Measurements from ENCODE around the gene STK32B. TPM values are rescaled to one million over a fixed set of nuclear protein-coding genes. Genes with fewer than 3 reads are reported as not detected.
A peak's percentile ranks its signal among the peaks of the same experiment; 100 is the strongest.

The STK32B gene
- total and polyA plus RNA-seq, 11 donors = 0.08 to 2.0 (median 0.25) TPM

DNA sequence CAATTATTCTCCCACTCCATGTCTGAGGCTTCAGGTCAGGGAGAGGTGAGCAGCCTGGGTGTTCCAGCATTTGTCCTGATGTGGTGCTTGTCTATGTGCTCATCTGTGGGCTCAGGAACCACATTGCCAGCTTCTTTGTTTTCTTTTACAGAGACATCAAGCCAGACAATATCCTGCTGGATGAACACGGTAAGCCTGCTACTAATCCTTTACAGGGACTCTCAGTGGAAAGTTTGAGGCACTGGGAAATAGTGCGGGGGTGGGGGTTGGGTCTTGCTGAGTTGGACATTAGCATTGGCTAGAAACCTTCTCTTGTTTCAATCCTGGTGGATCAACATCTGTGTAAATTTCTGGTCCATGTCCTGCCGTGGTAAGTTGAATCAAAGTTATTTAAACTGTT, 346.8 kb downstream of the STK32B start:
- DNase-seq (no peak), ATAC-seq (no peak)
- no peak overlapping the region for H3K4me3 ChIP-seq
- intact Hi-C loops (cut with DNase I) = loop anchor here in 1 of 10 donors (10.0 kb wide), 1 partner anchor 417 kb away; no protein-coding TSS in a partner anchor
- peaks cover 0 to 3% (median 0%) of the 10 kb centered on the region in 9 donors for H3K27me3 ChIP-seq
- H3K9me3 ChIP-seq = peaks cover 0 to 18% (median 0%) of the 10 kb centered on the region in 12 donors
- 60 to 67% (median 64%) methylated on average over 3 of the region's 3 CpGs for WGBS, 4 donors
- no peaks in the 10 kb centered on the region for H3K36me3 ChIP-seq
- H3K27ac ChIP-seq = no peak overlapping the region
- TF ChIP-seq, protein P1, sequence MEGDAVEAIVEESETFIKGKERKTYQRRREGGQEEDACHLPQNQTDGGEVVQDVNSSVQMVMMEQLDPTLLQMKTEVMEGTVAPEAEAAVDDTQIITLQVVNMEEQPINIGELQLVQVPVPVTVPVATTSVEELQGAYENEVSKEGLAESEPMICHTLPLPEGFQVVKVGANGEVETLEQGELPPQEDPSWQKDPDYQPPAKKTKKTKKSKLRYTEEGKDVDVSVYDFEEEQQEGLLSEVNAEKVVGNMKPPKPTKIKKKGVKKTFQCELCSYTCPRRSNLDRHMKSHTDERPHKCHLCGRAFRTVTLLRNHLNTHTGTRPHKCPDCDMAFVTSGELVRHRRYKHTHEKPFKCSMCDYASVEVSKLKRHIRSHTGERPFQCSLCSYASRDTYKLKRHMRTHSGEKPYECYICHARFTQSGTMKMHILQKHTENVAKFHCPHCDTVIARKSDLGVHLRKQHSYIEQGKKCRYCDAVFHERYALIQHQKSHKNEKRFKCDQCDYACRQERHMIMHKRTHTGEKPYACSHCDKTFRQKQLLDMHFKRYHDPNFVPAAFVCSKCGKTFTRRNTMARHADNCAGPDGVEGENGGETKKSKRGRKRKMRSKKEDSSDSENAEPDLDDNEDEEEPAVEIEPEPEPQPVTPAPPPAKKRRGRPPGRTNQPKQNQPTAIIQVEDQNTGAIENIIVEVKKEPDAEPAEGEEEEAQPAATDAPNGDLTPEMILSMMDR (IDR thresholded peaks at IDR 0.05) = no peak
- TF ChIP-seq POLR2A (IDR thresholded peaks at IDR 0.05) = no peak
- no peaks in the 10 kb centered on the region for H3K4me1 ChIP-seq

DNA sequence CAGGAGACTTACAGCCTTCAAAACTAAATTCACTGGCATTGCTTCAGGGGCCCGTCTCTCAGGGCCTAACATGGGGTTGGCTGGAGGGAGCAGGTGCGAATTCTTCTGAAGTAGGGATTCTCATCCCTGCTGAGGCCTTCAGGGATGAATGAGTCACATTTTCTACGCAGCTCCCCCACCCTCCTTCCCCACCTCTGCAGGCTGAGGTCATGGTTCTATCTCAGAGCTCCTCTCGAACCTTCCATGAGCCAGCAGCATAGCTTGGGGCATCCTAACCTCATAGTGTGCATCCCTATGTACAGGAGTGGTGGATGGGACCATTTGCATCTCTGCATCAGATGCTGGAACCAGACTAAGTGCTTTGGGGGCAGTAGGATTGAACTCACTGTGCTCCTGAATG, 347.8 kb downstream of the STK32B start:
- Histone ChIP-seq H3K9me3 (peaks cover 0 to 18% (median 0%) of the 10 kb centered on the region in 12 donors), H3K4me3 (no peak overlapping the region), H3K27me3 (peaks cover 0 to 3% (median 0%) of the 10 kb centered on the region in 9 donors), H3K4me1 (no peaks in the 10 kb centered on the region), H3K27ac (no peak overlapping the region), H3K36me3 (no peaks in the 10 kb centered on the region)
- no peak for TF ChIP-seq POLR2A (IDR thresholded peaks at IDR 0.05)
- TF ChIP-seq, protein P1 (IDR thresholded peaks at IDR 0.05) = no peak
- intact Hi-C loops (cut with DNase I) = loop anchor here in 1 of 10 donors (10.0 kb wide), 1 partner anchor 416 kb away; no protein-coding TSS in a partner anchor
- 60 to 78% (median 75%) methylated on average over 4 of the region's 4 CpGs for whole genome bisulfite sequencing, 4 donors
- DNase-seq (no peak), ATAC-seq (no peak)

DNA sequence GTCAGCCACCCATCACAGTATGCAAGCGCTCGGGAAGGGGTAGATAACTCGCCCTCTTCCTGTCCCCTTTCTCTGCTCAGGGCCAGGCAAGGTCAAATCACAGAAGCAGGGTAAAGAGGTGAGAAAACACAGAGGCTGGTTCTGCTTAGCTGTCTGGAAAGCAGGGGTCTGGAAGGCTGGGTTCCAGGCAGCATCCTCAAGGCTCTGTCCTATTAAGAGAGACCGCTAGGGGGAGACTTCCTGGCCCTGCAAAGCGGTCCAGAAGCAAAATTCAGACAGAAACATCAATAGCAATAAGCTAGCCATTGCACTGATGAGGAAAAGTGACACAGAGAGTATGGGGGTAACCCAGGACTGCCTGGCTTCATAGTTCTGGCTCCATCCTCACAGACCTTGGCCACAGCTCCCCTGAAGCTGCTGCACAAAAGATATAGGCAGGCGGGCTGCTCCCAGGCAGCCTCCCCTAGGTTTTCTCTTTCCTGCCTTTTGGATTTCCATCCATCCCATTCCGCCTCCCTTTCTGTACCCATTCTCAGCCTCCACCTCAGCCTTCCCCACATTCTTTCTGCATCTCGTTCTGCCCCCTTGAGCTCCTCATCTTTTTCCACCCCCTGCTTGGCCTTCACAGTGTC, 348.6 kb downstream of the STK32B start:
- ATAC-seq = peak in 1 of 4 donors; percentile 29
- intact Hi-C loops (cut with DNase I) = loop anchor here in 3 of 10 donors (10.0 kb wide), 2 partner anchors 385 to 415 kb away; no protein-coding TSS in a partner anchor
- WGBS, 4 donors = 50 to 52% (median 51%) methylated on average over 8 of the region's 8 CpGs

More for the DNA sequence above, 348.6 kb downstream of the STK32B start:
- no peak for DNase-seq
- Histone ChIP-seq H3K27me3 (peaks cover 0 to 3% (median 0%) of the 10 kb centered on the region in 9 donors), H3K4me1 (no peaks in the 10 kb centered on the region), H3K9me3 (peaks cover 0 to 18% (median 0%) of the 10 kb centered on the region in 12 donors), H3K4me3 (no peak overlapping the region), H3K27ac (no peak overlapping the region), H3K36me3 (no peaks in the 10 kb centered on the region)
- TF ChIP-seq, protein P1 (IDR thresholded peaks at IDR 0.05) = peak in 11 of 12 donors; percentile 26 to 64 (median 52)
- TF ChIP-seq POLR2A (IDR thresholded peaks at IDR 0.05) = no peak

All from heart left ventricle (tissue), 16 donors.